Hematopoietic multipotent progenitor cell treated with erythropoietin and hydrocortisone succinate and interleukin-3 and kit ligand, for 15 days (in vitro differentiated cells): ENCODE results near the gene CDX4.
"Not testable (repeated sequence)": the region's sequence is repeated elsewhere in the genome, so short reads cannot be mapped to it uniquely, and the experiment has no call there.

ENCODE experiments used
- DNase-seq: peaks from one replicate; pipeline ENCODE4 v3.0.0-alpha.2; 2015; ENCODE audit warnings: low spot score

CDX4 gene

GRCh38 chrX:73446831-73447230, at the start of gene CDX4:
Gene CDX4 (plus strand): TSS chrX:73447053. CDS start chrX:73447254, 201 bp downstream.
- no peak for DNase-seq

GRCh38 chrX:73398185-73398914, 48.5 kb upstream of the CDX4 start:
- DNase-seq: no peak

GRCh38 chrX:73400136-73400748, 46.6 kb upstream of the CDX4 start:
- no peak for DNase-seq

GRCh38 chrX:73401591-73402266, 45.1 kb upstream of the CDX4 start:
- DNase-seq: no peak

- no peak for DNase-seq
These were observed 33.9 kb upstream of the CDX4 start for GRCh38 chrX:73412930-73413329.

GRCh38 chrX:73447311-73447794, 500 bp downstream of the CDX4 start:
- DNase-seq: no peak

GRCh38 chrX:73448379-73448778, 1.5 kb downstream of the CDX4 start:
- no peak for DNase-seq

GRCh38 chrX:73455171-73455570, 8.3 kb downstream of the CDX4 start:
- no peak for DNase-seq

- DNase-seq: no peak
These were observed 10.5 kb downstream of the CDX4 start for GRCh38 chrX:73457306-73457705.

GRCh38 chrX:73468376-73468775, 21.5 kb downstream of the CDX4 start:
- no peak for DNase-seq

GRCh38 chrX:73478961-73479360, 32.1 kb downstream of the CDX4 start:
- DNase-seq: no peak

- no peak for DNase-seq
These were observed 34.7 kb downstream of the CDX4 start for GRCh38 chrX:73481521-73481920.

GRCh38 chrX:73490661-73491060, 43.8 kb downstream of the CDX4 start:
- DNase-seq: no peak

- not testable (repeated sequence) for DNase-seq
These were observed 45.3 kb downstream of the CDX4 start for GRCh38 chrX:73492178-73492577.
